H1 (cell line): Measurements from ENCODE around the gene WIPF3. TPM values are rescaled to one million over a fixed set of nuclear protein-coding genes. Genes with fewer than 3 reads are reported as not detected.

Experiments
- CTCF ChIA-PET: fragments of 300-600 bp; sonication (Branson Sonifier 250); formaldehyde crosslinking; loops from one replicate; lab custom pipeline; 2021; ENCODE audit not compliant: partially characterized antibody; lab: Charles Lee
- POLR2A ChIA-PET: fragments of 300-600 bp; sonication (Branson Sonifier 250); formaldehyde crosslinking; loops from one replicate; lab custom pipeline; 2021; ENCODE audit warnings: inconsistent platforms; ENCODE audit not compliant: partially characterized antibody; lab: Charles Lee
- DNase-seq, 2 experiments: peaks; one replicate each; pipeline versions ENCODE4 v3.0.0 to v3.0.0-alpha.2; 2010 to 2022; ENCODE audit warnings: low spot score in 2 of 2, low read depth in 1 of 2, mixed read lengths in 1 of 2
- FAIRE-seq: peaks from 2 replicates; lab custom pipeline; 2011; peaks lifted over from hg19 to GRCh38; lab: Jason Lieb, UNC
- H2AFZ ChIP-seq: 2 replicates; pipeline ENCODE4 v1.8.1; 2012; ENCODE audit warnings: low read length, inconsistent platforms
- H2AK5ac ChIP-seq: 2 replicates; pipeline ENCODE4 v1.6.1; 2013; ENCODE audit warnings: low read depth, low read length
- H2BK120ac ChIP-seq: replicated peaks from 2 replicates; pipeline ENCODE3; 2013; ENCODE audit warnings: low read depth, low read length, inconsistent platforms
- H2BK12ac ChIP-seq: 2 replicates; pipeline ENCODE4 v1.6.1; 2013; ENCODE audit warnings: low read depth, low read length
- H2BK15ac ChIP-seq: 2 replicates; pipeline ENCODE4 v1.6.1; 2013; ENCODE audit warnings: low read length
- H2BK20ac ChIP-seq: 2 replicates; pipeline ENCODE4 v1.6.1; 2013; ENCODE audit warnings: low read length
- H2BK5ac ChIP-seq: 2 replicates; pipeline ENCODE4 v1.6.1; 2013; ENCODE audit warnings: low read depth, low read length
- H3K14ac ChIP-seq: 2 replicates; pipeline ENCODE4 v1.6.1; 2013; ENCODE audit warnings: inconsistent platforms; ENCODE audit not compliant: insufficient read length
- H3K18ac ChIP-seq: 2 replicates; pipeline ENCODE4 v1.6.1; 2013; ENCODE audit warnings: low read length; ENCODE audit errors: extremely low read depth
- H3K23ac ChIP-seq: 2 replicates; pipeline ENCODE4 v1.6.1; 2013; ENCODE audit warnings: inconsistent platforms; ENCODE audit not compliant: insufficient read length
- H3K23me2 ChIP-seq: 2 replicates; pipeline ENCODE4 v1.6.1; 2013; ENCODE audit warnings: low read depth, low read length
- H3K27ac ChIP-seq: 2 replicates; pipeline ENCODE4 v1.6.1; 2011; ENCODE audit warnings: low read depth, low read length, inconsistent platforms
- H3K27me3 ChIP-seq, 4 experiments: replicated peaks in 1 of 4; 1 replicate in 1 of 4; 2 replicates in 3 of 4; pipeline versions ENCODE4 v1.6.1 to v1.8.1; 2011 to 2013; ENCODE audit warnings: low read length in 3 of 4, mild to moderate bottlenecking in 3 of 4, inconsistent platforms in 2 of 4, mixed read lengths in 2 of 4, moderate library complexity in 1 of 4; ENCODE audit not compliant: control insufficient read depth in 3 of 4, insufficient read depth in 3 of 4; ENCODE audit errors: extremely low read depth in 1 of 4
- H3K36me3 ChIP-seq, 4 experiments: 2 replicates each; pipeline versions ENCODE4 v1.6.1 to v1.8.1; 2011 to 2013; ENCODE audit warnings: mild to moderate bottlenecking in 4 of 4, low read length in 3 of 4, moderate library complexity in 2 of 4, control low read depth in 1 of 4, inconsistent platforms in 1 of 4; ENCODE audit not compliant: insufficient read depth in 4 of 4, control insufficient read depth in 2 of 4
- H3K4ac ChIP-seq: replicated peaks from 2 replicates; pipeline ENCODE3; 2013; ENCODE audit warnings: low read length, low read depth, mixed read lengths, inconsistent platforms; ENCODE audit not compliant: insufficient read length
- H3K4me1 ChIP-seq, 4 experiments: replicated peaks in 1 of 4; 1 replicate in 1 of 4; 2 replicates in 3 of 4; pipeline versions ENCODE4 v1.6.1 to v1.8.1; 2011 to 2013; ENCODE audit warnings: low read length in 3 of 4, inconsistent platforms in 2 of 4, mixed read lengths in 1 of 4; ENCODE audit not compliant: insufficient read depth in 4 of 4, control insufficient read depth in 3 of 4
- H3K4me2 ChIP-seq, 2 experiments: 2 replicates each; pipeline versions ENCODE4 v1.6.1 to v1.8.1; 2011 to 2013; ENCODE audit warnings: low read depth in 2 of 2, low read length in 2 of 2, control low read depth in 1 of 2, inconsistent platforms in 1 of 2, mild to moderate bottlenecking in 1 of 2; ENCODE audit not compliant: insufficient read depth in 1 of 2
- H3K4me3 ChIP-seq, 4 experiments: fragments of 200-600, 300-600 bp in 1 of 4; sonication (generic), shearing (Covaris generic), sonication (Bioruptor Twin) in 1 of 4; 2 replicates each; pipeline versions ENCODE4 v1.5.1 to v1.8.1; 2011 to 2016; ENCODE audit warnings: low read length in 4 of 4, low read depth in 3 of 4, control low read depth in 2 of 4, inconsistent platforms in 2 of 4, mild to moderate bottlenecking in 2 of 4, mixed read lengths in 1 of 4, moderate library complexity in 1 of 4; ENCODE audit not compliant: insufficient read depth in 2 of 4; ENCODE audit errors: extremely low read depth in 1 of 4
- H3K56ac ChIP-seq: replicated peaks from 2 replicates; pipeline ENCODE3; 2013; ENCODE audit warnings: low read depth, mild to moderate bottlenecking, mixed read lengths, low read length, inconsistent platforms; ENCODE audit not compliant: insufficient read length
- H3K79me1 ChIP-seq: 2 replicates; pipeline ENCODE4 v1.6.1; 2013; ENCODE audit warnings: low read depth, low read length, control low read depth
- H3K79me2 ChIP-seq, 2 experiments: 2 replicates each; pipeline versions ENCODE4 v1.6.1 to v1.8.1; 2012 to 2013; ENCODE audit warnings: low read length in 2 of 2, mild to moderate bottlenecking in 2 of 2, inconsistent platforms in 1 of 2; ENCODE audit not compliant: insufficient read depth in 2 of 2, control insufficient read depth in 1 of 2
- H3K9ac ChIP-seq, 4 experiments: replicated peaks in 1 of 4; 1 replicate in 1 of 4; 2 replicates in 3 of 4; pipeline versions ENCODE4 v1.6.1 to v1.8.1; 2011 to 2013; ENCODE audit warnings: low read depth in 3 of 4, low read length in 3 of 4, control low read depth in 2 of 4, mild to moderate bottlenecking in 2 of 4, moderate library complexity in 2 of 4, inconsistent platforms in 1 of 4; ENCODE audit errors: extremely low read depth in 1 of 4
- H3K9me3 ChIP-seq, 2 experiments: 2 replicates each; pipeline versions ENCODE4 v1.6.1 to v1.8.1; 2012 to 2013; ENCODE audit warnings: mild to moderate bottlenecking in 2 of 2, moderate library complexity in 2 of 2, control low read depth in 1 of 2, inconsistent platforms in 1 of 2, low read depth in 1 of 2, low read length in 1 of 2, mixed read lengths in 1 of 2; ENCODE audit not compliant: insufficient read depth in 2 of 2
- H4K20me1 ChIP-seq, 2 experiments: replicated peaks in 1 of 2; 2 replicates each; pipeline versions ENCODE3 to v1.8.1; 2011 to 2013; ENCODE audit warnings: inconsistent platforms in 2 of 2, low read length in 2 of 2, mild to moderate bottlenecking in 1 of 2; ENCODE audit not compliant: insufficient read depth in 2 of 2, control insufficient read depth in 1 of 2
- H4K5ac ChIP-seq: 2 replicates; pipeline ENCODE4 v1.6.1; 2013; ENCODE audit warnings: low read length, low read depth, mixed read lengths, inconsistent platforms; ENCODE audit not compliant: insufficient read length
- H4K8ac ChIP-seq: 2 replicates; pipeline ENCODE4 v1.8.0; 2013; ENCODE audit warnings: mild to moderate bottlenecking, moderate library complexity, low read length, inconsistent platforms; ENCODE audit not compliant: insufficient read depth; ENCODE audit errors: extremely low read depth
- H4K91ac ChIP-seq: replicated peaks from 2 replicates; pipeline ENCODE3; 2013; ENCODE audit warnings: low read length, mixed read lengths, inconsistent platforms; ENCODE audit not compliant: insufficient read length
- CHD2 ChIP-seq: IDR thresholded peaks from 2 replicates; pipeline ENCODE4 v1.6.1; 2012; ENCODE audit warnings: low read length, improper control_type of control experiment
- RFX5 ChIP-seq: IDR thresholded peaks from 2 replicates; pipeline ENCODE4 v1.6.1; 2011; ENCODE audit warnings: low read depth, low read length, improper control_type of control experiment, borderline replicate concordance
- SAP30 ChIP-seq: fragments of 300-600 bp; sonication (generic); IDR thresholded peaks from 2 replicates; pipeline ENCODE4 v1.7.1; 2012; ENCODE audit warnings: low read length, moderate library complexity, mild to moderate bottlenecking, inconsistent platforms; ENCODE audit not compliant: insufficient read depth, insufficient replicate concordance
- SIX5 ChIP-seq: IDR thresholded peaks from 2 replicates; pipeline ENCODE4 v1.6.1; 2011; ENCODE audit warnings: mild to moderate bottlenecking, low read depth, low read length
- SUZ12 ChIP-seq: fragments of 200-600 bp; sonication (generic); IDR thresholded peaks from 2 replicates; pipeline ENCODE4 v1.6.1; 2012; ENCODE audit warnings: mild to moderate bottlenecking, inconsistent platforms, low read length, moderate library complexity, mixed read lengths
- WGBS, 2 experiments: shearing (Covaris generic) in 1 of 2; methylation state at CpG; one replicate each; pipeline versions ENCODE4 v1.1.6 to v1.1.7; 2013 to 2015; ENCODE audit warnings: low lambda C conversion rate in 2 of 2, mixed read lengths in 2 of 2, inconsistent platforms in 1 of 2, low coverage in 1 of 2, missing lambda C conversion rate in 1 of 2; ENCODE audit not compliant: insufficient replicate concordance in 2 of 2, insufficient coverage in 1 of 2, insufficient read length in 1 of 2; ENCODE audit errors: extremely low coverage in 1 of 2, missing lambda C conversion rate in 1 of 2; 5-methylcytosine and 5-hydroxymethylcytosine counted together
- polyA plus RNA-seq, 7 experiments: library from polyadenylated mRNA; depleted of rRNA in 3 of 7; stranded (reverse) in 5 of 7; unstranded in 2 of 7; fragments of >200 nt in 5 of 7; fragments of 200-250 nt in 2 of 7; gene quantifications; 1 replicate in 5 of 7; 2 replicates in 1 of 7; 4 replicates in 1 of 7; pipeline versions ENCODE4 v1.2.1 to v1.2.3, GENCODE V29; 2011 to 2013; ENCODE audit warnings: missing spikeins in 2 of 7, mixed read lengths in 2 of 7
- total RNA-seq: library from RNA; stranded (reverse); fragmentation: NEBNext Ultra II Directional; extraction: Animal tissue kit (Norgen Biotek cat#: 25700); gene quantifications from 2 replicates; pipeline ENCODE4 v1.2.1, GENCODE V29; 2021
- TF ChIP-seq, protein P1 (sequence below): IDR thresholded peaks from 2 replicates; pipeline ENCODE4 v1.6.1; 2012; ENCODE audit warnings: low read length, inconsistent platforms

WIPF3 gene
- total and polyA plus RNA-seq, 2 of the 8 experiments (the other 6 are each of a cell fraction or from before 2014, with no cell fraction given) = 5.0 to 12.1 TPM

DNA sequence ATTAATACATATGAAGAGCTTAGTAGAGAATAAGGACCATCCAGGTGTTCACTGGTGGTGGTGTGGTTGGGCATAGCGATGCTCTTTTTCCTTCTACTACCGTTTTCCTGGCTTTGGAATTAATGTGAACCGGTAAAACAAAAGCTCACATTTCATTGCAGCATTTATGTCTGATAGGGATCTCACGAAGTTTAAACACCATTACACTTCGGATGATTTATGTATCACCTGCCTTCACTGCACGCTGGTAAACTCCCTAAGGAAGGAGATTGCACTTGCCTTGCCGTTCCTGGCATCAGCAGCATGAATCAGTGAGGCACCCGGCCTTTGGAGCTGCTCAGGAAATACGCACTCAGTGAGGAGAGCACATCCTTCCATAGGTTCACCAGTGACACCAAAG, 47.5 kb downstream of the WIPF3 start:
- Histone ChIP-seq H3K23me2 (no peaks in the 10 kb centered on the region; the same call in 1 of the 2 replicates), H2BK20ac (no peak overlapping the region), H3K56ac (no peak overlapping the region), H3K79me2 (no peaks in the 10 kb centered on the region), H4K20me1 (peaks cover 0 to 2% of the 10 kb centered on the region in 2 experiments)
- TF ChIP-seq SIX5 (no peak), RFX5 (no peak), SUZ12 (no peak), CHD2 (no peak), SAP30 (no peak)
- TF ChIP-seq, protein P1, sequence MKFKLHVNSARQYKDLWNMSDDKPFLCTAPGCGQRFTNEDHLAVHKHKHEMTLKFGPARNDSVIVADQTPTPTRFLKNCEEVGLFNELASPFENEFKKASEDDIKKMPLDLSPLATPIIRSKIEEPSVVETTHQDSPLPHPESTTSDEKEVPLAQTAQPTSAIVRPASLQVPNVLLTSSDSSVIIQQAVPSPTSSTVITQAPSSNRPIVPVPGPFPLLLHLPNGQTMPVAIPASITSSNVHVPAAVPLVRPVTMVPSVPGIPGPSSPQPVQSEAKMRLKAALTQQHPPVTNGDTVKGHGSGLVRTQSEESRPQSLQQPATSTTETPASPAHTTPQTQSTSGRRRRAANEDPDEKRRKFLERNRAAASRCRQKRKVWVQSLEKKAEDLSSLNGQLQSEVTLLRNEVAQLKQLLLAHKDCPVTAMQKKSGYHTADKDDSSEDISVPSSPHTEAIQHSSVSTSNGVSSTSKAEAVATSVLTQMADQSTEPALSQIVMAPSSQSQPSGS = no peak
- TF ChIP-seq, all 59 proteins: peak for 0
- DNase-seq (no peak), FAIRE-seq (no peak)
- Histone ChIP-seq H3K14ac (no peak overlapping the region), H3K9me3 (no peaks in the 10 kb centered on the region), H4K8ac (no peak overlapping the region), H2BK15ac (no peak overlapping the region), H3K4me1 (peaks cover 0 to 7% (median 0%) of the 10 kb centered on the region in 4 experiments; a peak in 1 of 7 replicates), H3K79me1 (no peaks in the 10 kb centered on the region), H2AFZ (no peak overlapping the region), H2BK12ac (no peak overlapping the region), H2BK5ac (no peak overlapping the region), H2AK5ac (no peak overlapping the region), H3K23ac (no peak overlapping the region), H3K4ac (no peak overlapping the region), H3K36me3 (no peaks in the 10 kb centered on the region), H4K91ac (no peak overlapping the region), H3K9ac (no peak overlapping the region), H3K18ac (no peak overlapping the region), H3K4me3 (no peak overlapping the region), H2BK120ac (no peak overlapping the region), H3K4me2 (no peak overlapping the region), H3K27me3 (no peaks in the 10 kb centered on the region), H3K27ac (no peak overlapping the region), H4K5ac (no peak overlapping the region)
- ChIA-PET POLR2A (interaction anchor here (0.9 kb wide), 1 partner anchor 11 kb away, joined by 3 read pairs; no protein-coding TSS in a partner anchor), CTCF (interaction anchor here (0.8 to 1.3 kb wide), 8 partner anchors 9 to 181 kb away, joined by 3 to 5 read pairs (median 3); no protein-coding TSS in a partner anchor)
- 91% methylated on average over 9 of the region's 9 CpGs; no CpG with 5 or more reads in 1 of the 2 experiments for WGBS, 2 experiments
